ENCODE results near the gene ZSCAN5A.

GRCh38 chr19:56321989-56322440 lies 7.4 kb upstream of the ZSCAN5A start:
- TF ChIP-seq JUN (CRISPR knock-in tag; IDR thresholded peaks at IDR 0.05) (no peak), ELF4 (CRISPR knock-in tag; IDR thresholded peaks at IDR 0.05; ENCODE audit: low read depth) (no peak), TCF7 (CRISPR knock-in tag; IDR thresholded peaks at IDR 0.05; ENCODE audit: low read depth) (no peak), CTCF (IDR thresholded peaks at IDR 0.05) (no peak), USF1 (CRISPR knock-in tag; IDR thresholded peaks at IDR 0.05) (no peak)
- TF ChIP-seq, protein P1, sequence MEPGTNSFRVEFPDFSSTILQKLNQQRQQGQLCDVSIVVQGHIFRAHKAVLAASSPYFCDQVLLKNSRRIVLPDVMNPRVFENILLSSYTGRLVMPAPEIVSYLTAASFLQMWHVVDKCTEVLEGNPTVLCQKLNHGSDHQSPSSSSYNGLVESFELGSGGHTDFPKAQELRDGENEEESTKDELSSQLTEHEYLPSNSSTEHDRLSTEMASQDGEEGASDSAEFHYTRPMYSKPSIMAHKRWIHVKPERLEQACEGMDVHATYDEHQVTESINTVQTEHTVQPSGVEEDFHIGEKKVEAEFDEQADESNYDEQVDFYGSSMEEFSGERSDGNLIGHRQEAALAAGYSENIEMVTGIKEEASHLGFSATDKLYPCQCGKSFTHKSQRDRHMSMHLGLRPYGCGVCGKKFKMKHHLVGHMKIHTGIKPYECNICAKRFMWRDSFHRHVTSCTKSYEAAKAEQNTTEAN (CRISPR knock-in tag; IDR thresholded peaks at IDR 0.05): no peak

Data from WTC11 (cell line).